ENCODE results near the gene CLTRN. TPM values are rescaled to one million over a fixed set of nuclear protein-coding genes. Genes with fewer than 3 reads are reported as not detected.

The CLTRN gene
- total RNA-seq, 2 donors from 2014 or later = 0.28 to 0.70 TPM

DNA sequence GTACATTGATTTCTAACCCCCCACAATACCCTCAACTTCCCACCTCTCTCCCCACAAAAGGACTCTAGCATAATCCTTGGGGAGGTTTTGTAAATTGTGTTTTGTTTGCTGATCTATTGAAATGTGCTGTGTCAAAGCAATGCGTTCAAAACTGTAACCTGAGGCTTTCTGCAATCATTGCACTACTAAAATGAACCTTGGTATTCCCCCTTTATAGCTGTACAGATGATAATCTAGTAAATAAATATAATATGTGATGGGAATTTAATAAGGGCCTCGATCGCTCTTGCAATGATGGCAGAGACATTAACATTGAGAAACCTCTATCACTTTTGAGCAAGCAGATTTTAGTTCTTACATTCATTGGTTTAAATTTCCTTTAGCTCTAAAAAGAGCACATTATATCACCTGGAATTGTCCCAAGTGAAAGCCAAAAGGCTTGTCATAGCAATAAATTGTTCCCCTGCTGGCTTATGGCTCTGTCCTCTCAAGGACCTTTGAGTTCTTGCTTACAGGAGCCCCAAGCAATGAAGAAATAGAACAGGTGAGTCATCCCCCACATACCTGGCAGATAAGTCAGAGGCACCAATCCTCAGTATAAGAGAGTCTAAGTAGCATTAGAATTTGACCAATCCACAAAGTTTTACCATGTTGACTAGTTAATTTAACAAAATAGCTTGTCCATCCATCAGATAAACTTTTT is 45.4 kb downstream of the CLTRN start:
- Histone ChIP-seq H3K36me3 (no peaks in the 10 kb centered on the region), H3K27ac (no peak overlapping the region), H3K27me3 (no peaks in the 10 kb centered on the region), H3K9me3 (peaks cover 0 to 2% of the 10 kb centered on the region in 2 donors), H3K4me3 (no peak overlapping the region), H3K4me1 (no peaks in the 10 kb centered on the region)
- TF ChIP-seq, protein P1, sequence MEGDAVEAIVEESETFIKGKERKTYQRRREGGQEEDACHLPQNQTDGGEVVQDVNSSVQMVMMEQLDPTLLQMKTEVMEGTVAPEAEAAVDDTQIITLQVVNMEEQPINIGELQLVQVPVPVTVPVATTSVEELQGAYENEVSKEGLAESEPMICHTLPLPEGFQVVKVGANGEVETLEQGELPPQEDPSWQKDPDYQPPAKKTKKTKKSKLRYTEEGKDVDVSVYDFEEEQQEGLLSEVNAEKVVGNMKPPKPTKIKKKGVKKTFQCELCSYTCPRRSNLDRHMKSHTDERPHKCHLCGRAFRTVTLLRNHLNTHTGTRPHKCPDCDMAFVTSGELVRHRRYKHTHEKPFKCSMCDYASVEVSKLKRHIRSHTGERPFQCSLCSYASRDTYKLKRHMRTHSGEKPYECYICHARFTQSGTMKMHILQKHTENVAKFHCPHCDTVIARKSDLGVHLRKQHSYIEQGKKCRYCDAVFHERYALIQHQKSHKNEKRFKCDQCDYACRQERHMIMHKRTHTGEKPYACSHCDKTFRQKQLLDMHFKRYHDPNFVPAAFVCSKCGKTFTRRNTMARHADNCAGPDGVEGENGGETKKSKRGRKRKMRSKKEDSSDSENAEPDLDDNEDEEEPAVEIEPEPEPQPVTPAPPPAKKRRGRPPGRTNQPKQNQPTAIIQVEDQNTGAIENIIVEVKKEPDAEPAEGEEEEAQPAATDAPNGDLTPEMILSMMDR (IDR thresholded peaks at IDR 0.05) = no peak
- DNase-seq (ENCODE audit: low spot score) = no peak

DNA sequence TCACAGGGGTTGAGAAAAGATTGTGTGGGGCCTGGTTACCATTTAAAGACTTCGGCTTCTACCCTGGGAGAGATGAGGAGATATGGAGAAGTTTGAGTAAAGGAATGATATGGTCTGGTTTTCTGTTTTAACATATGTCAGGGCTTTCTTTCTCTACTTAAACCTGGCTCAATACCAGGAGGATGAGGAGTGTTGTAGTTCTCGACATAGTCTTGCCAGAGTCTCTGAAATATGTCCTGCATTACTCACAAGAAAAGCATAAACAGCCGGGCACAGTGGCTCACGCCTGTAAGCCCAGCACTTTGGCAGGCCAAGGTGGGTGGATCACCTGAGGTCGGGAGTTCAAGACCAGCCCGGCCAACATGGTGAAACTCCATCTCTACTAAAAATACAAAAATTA is 47.5 kb downstream of the CLTRN start:
- Histone ChIP-seq H3K27ac (no peak overlapping the region), H3K4me3 (no peak overlapping the region), H3K4me1 (no peaks in the 10 kb centered on the region), H3K9me3 (no peaks in the 10 kb centered on the region), H3K36me3 (no peaks in the 10 kb centered on the region), H3K27me3 (no peaks in the 10 kb centered on the region)
- TF ChIP-seq, protein P1 (IDR thresholded peaks at IDR 0.05) = no peak
- DNase-seq (ENCODE audit: low spot score) = no peak

DNA sequence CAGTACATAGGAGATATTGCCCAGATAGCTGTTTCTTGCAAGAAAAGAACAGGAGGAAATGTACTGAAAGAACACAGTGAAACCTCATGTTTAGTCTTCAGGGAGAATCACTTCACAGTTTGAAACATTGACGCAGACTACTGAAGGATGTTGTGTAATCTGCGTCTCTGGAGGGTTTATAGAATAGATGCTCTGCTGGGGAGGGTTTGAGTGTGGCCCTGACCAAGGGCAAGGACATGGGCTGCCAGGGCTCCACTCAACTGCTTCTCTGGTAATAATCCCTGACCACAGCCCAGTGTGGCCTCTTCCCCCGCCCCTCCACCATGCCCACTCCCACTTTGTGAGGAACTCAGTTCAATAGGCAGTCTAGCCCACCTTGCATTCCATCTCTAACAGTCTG is 48.1 kb downstream of the CLTRN start:
- Histone ChIP-seq H3K9me3 (no peaks in the 10 kb centered on the region), H3K4me3 (no peak overlapping the region), H3K27me3 (no peaks in the 10 kb centered on the region), H3K36me3 (no peaks in the 10 kb centered on the region), H3K4me1 (no peaks in the 10 kb centered on the region), H3K27ac (no peak overlapping the region)
- TF ChIP-seq, protein P1 (IDR thresholded peaks at IDR 0.05) = no peak
- no peak for DNase-seq (ENCODE audit: low spot score)

DNA sequence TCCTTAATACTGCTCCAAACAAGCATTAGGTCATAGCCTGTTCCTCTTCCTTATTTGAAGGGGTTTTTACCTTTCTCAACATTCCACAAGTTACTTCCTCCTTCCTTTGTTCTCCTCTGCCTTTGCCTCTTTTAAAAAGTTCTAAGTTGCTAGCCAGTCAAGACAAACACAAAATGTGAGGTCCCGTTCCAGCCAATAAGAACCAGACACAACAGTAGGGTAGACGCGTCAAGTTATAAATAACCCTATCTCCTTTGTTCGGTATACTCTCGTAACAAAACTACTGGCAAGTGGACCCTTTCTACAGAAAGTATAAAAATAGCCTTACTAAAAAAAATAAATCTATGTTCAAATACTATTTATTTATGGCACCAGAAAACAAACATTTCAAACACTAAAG is 57.5 kb downstream of the CLTRN start:
- Histone ChIP-seq H3K4me1 (no peaks in the 10 kb centered on the region), H3K9me3 (no peaks in the 10 kb centered on the region), H3K4me3 (no peak overlapping the region), H3K36me3 (no peaks in the 10 kb centered on the region), H3K27me3 (no peaks in the 10 kb centered on the region), H3K27ac (peak overlapping the region in 1 of 2 donors; percentile 55)
- DNase-seq (ENCODE audit: low spot score) = no peak
- TF ChIP-seq, protein P1 (IDR thresholded peaks at IDR 0.05) = no peak

DNA sequence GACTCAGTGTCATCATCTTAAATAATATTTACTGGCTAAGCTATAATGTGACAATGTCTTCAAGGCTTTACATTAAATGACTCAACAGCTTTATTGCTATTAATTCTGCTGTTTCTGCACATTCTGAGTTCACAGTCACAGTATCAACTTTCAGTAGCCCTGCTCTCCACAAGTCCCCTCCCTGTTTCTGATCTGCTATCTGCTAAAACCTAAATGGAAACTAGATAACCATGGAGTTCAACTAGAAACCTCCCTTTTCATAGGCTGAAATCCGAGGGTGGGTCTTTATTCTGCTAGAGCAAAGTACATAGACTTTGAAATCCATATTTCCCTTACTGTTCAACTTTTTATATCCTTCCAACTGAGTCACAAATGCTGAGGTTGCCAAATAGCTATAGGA is 58.5 kb downstream of the CLTRN start:
- no peak for DNase-seq (ENCODE audit: low spot score)
- no peaks in the 10 kb centered on the region for H3K36me3 ChIP-seq
- H3K27ac ChIP-seq = peak overlapping the region in 1 of 2 donors; percentile 55

More for the DNA sequence above, 58.5 kb downstream of the CLTRN start:
- TF ChIP-seq, protein P1 (IDR thresholded peaks at IDR 0.05) = no peak
- Histone ChIP-seq H3K27me3 (no peaks in the 10 kb centered on the region), H3K9me3 (no peaks in the 10 kb centered on the region), H3K4me3 (no peak overlapping the region), H3K4me1 (no peaks in the 10 kb centered on the region)
